ENCODE measurements around the gene CNTRL.

GRCh38 chr9:121107029-121107428, 32.3 kb downstream of the CNTRL start:
- no peak for TF ChIP-seq CTCF (IDR thresholded peaks at IDR 0.05)
- TF ChIP-seq POLR2A (IDR thresholded peaks at IDR 0.05), result no peak
